MCF 10A (cell line): Measurements from ENCODE around the gene SPON1. TPM values are rescaled to one million over a fixed set of nuclear protein-coding genes. Genes with fewer than 3 reads are reported as not detected.

Experiments
- BruUV-seq: library from RNA; stranded (reverse); fragments of 400-500 nt; replicated peaks from 2 replicates; lab custom pipeline; 2021; lab: Mats Ljungman, UMichigan
- CTCF ChIA-PET: fragments of 300-600 bp; sonication (Branson Sonifier 250); formaldehyde crosslinking; extraction: SDS; loops from one replicate; lab custom pipeline; 2021; ENCODE audit warnings: antibody characterized with exemption, inconsistent platforms; lab: Yijun Ruan, JAX
- POLR2A ChIA-PET: fragments of 300-600, 350-650 bp; sonication (Branson Sonifier 250); formaldehyde crosslinking; extraction: SDS; loops from one replicate; lab custom pipeline; 2020; ENCODE audit warnings: antibody characterized with exemption, inconsistent platforms; lab: Yijun Ruan, JAX
- DNase-seq: peaks from one replicate; pipeline ENCODE4 v3.0.0-alpha.2; 2018; ENCODE audit not compliant: unreplicated experiment
- H3K27ac Mint-ChIP-seq: one replicate; pipeline ENCODE4 v1.8.0; 2022; ENCODE audit warnings: mild to moderate bottlenecking, low read depth, mixed read lengths; ENCODE audit not compliant: unreplicated experiment
- H3K27me3 Mint-ChIP-seq: one replicate; pipeline ENCODE4 v1.8.0; 2022; ENCODE audit warnings: mixed read lengths; ENCODE audit not compliant: insufficient read depth, unreplicated experiment
- H3K36me3 Mint-ChIP-seq: one replicate; pipeline ENCODE4 v1.8.0; 2022; ENCODE audit warnings: mild to moderate bottlenecking, moderate library complexity, mixed read lengths; ENCODE audit not compliant: insufficient read depth, unreplicated experiment
- H3K4me1 Mint-ChIP-seq: one replicate; pipeline ENCODE4 v1.8.0; 2022; ENCODE audit warnings: mixed read lengths; ENCODE audit not compliant: insufficient read depth, unreplicated experiment
- H3K4me3 Mint-ChIP-seq: one replicate; pipeline ENCODE4 v1.8.0; 2022; ENCODE audit warnings: mild to moderate bottlenecking, moderate library complexity, mixed read lengths; ENCODE audit not compliant: unreplicated experiment
- H3K9me3 Mint-ChIP-seq: one replicate; pipeline ENCODE4 v1.8.0; 2022; ENCODE audit warnings: mixed read lengths; ENCODE audit not compliant: unreplicated experiment
- intact Hi-C: fragments of 100-400 bp; cut with micrococcal nuclease; formaldehyde crosslinking; loops from 2 replicates; pipeline ENCODE4 v1.14.1; 2022
- total RNA-seq: library from RNA; stranded (reverse); gene quantifications from 2 replicates; pipeline ENCODE4 v1.2.3, GENCODE V29; 2022
- TF ChIP-seq, protein P1 (sequence below): fragments of 200-600 bp; IDR thresholded peaks from one replicate; pipeline ENCODE4 v1.8.0; 2022; ENCODE audit warnings: antibody characterized with exemption, mild to moderate bottlenecking; ENCODE audit not compliant: unreplicated experiment

SPON1 gene
- total RNA-seq, 1 experiment from 2014 or later = not detected

DNA sequence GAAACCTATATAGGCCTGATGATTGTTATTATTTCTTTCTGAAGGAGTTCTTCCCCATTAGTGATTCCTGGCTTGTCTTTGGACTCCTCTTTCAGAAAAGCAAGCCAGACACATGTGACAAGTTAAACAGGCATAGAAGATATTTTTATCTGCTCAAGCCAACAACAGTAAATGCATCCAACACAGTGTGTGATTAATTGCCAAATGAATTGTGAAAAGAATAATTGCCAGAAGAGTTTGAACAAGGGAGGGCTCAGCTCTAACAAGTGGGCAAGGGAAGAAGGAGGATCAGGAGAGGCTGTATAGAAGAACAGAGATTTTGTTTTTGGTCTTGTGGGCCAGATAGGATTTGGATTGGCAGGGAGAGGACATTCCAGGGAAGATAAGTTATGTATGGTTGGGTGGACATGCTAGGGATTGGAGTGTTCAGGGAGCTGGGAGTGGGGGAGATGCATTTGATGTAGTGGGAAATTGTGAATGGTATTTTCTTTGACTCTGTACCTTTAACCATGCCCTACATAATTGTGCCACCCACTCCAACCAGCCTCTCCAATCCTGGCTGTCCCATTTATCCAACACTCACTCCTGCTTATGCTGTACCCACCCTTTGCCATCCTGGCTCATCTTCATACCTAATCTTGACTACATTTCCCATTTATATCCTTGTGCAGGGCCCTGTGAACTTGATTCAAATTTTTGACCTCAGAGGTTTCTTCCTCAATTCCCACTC is 223.7 kb downstream of the SPON1 start:
- ChIA-PET CTCF (interaction anchor here (0.6 to 1.1 kb wide), 2 partner anchors 23 to 52 kb away, joined by 3 read pairs; no protein-coding TSS in a partner anchor), POLR2A (no interaction called here)
- intact Hi-C loops = no loop called here
- Mint-ChIP-seq H3K4me1 (no peaks in the 10 kb centered on the region), H3K27ac (no peak overlapping the region), H3K27me3 (peaks cover 42% of the 10 kb centered on the region), H3K9me3 (no peaks in the 10 kb centered on the region), H3K4me3 (no peak overlapping the region), H3K36me3 (no peaks in the 10 kb centered on the region)
- no TSS peak for BruUV-seq
- no peak for DNase-seq
- TF ChIP-seq, protein P1, sequence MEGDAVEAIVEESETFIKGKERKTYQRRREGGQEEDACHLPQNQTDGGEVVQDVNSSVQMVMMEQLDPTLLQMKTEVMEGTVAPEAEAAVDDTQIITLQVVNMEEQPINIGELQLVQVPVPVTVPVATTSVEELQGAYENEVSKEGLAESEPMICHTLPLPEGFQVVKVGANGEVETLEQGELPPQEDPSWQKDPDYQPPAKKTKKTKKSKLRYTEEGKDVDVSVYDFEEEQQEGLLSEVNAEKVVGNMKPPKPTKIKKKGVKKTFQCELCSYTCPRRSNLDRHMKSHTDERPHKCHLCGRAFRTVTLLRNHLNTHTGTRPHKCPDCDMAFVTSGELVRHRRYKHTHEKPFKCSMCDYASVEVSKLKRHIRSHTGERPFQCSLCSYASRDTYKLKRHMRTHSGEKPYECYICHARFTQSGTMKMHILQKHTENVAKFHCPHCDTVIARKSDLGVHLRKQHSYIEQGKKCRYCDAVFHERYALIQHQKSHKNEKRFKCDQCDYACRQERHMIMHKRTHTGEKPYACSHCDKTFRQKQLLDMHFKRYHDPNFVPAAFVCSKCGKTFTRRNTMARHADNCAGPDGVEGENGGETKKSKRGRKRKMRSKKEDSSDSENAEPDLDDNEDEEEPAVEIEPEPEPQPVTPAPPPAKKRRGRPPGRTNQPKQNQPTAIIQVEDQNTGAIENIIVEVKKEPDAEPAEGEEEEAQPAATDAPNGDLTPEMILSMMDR = no peak

DNA sequence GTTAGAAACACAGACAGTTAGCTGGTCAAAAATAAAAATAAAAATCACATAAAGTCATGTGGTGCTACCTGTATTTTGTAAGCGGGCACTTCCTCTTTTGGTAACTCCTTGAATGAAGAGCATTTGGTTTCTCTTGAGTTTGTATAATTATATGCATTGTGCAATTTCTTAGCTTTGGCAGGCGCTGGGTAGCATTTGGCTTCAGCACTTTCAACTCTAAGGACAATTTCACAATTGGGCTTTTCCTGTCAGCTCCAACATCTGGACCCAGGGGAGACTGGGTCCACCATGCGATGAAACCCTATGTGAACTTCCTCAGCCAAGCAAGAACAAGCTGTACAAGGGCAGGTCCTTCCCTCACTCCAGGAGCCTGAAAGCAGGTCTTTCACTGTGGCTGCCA is 227.4 kb downstream of the SPON1 start:
- intact Hi-C loops = no loop called here
- BruUV-seq = no TSS peak

DNA sequence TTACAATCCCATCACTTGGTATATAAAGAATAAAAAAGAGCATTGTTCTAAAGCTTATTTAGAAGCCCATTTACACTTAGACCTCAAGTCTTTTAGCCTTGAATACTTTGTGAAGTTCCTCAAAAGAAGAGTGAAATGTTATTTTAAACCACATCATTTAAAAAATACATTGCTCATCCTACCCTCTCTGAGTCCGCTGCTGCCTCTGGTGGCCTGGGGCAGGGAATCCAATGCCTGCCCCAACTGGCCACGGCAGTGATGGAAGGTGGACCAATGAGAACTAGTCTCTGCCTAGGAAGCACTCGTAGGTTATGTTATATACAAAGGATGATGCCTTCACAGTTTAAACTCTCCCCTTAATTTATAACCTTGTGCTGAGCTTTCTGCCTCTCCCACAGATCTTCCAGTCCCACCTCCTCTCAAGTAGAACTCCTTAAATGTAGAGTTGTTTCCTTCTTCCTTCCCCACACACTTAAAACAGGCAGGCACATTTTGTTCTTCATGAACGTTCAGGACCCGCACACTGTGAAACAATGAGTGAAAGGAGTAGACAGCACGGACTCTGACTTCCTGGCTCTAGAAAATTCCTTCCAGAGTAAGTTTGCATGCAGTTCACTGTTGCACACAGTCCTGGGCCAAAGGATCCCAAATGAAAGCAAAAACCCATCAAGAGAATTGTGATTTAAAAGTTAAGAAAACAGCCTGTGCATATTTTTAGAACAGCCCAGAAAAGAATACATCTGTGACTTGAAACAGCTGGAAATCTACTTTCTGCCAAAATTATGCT is 228.7 kb downstream of the SPON1 start:
- no peak for DNase-seq
- intact Hi-C loops = no loop called here
- ChIA-PET POLR2A (no interaction called here), CTCF (interaction anchor here (0.5 to 1.7 kb wide), 3 partner anchors 9 to 244 kb away, joined by 4 to 7 read pairs (median 5); no protein-coding TSS in a partner anchor)
- Mint-ChIP-seq H3K36me3 (no peaks in the 10 kb centered on the region), H3K4me3 (no peak overlapping the region), H3K9me3 (no peaks in the 10 kb centered on the region), H3K27ac (no peak overlapping the region), H3K4me1 (no peaks in the 10 kb centered on the region), H3K27me3 (peaks cover 26% of the 10 kb centered on the region)
- TF ChIP-seq, protein P1 = no peak
- no TSS peak for BruUV-seq

More for the DNA sequence above, 227.4 kb downstream of the SPON1 start:
- ChIA-PET POLR2A (no interaction called here), CTCF (interaction anchor here (1.0 to 1.7 kb wide), 3 partner anchors 10 to 243 kb away, joined by 4 to 7 read pairs (median 5); no protein-coding TSS in a partner anchor)
- Mint-ChIP-seq H3K27ac (no peak overlapping the region), H3K4me1 (no peaks in the 10 kb centered on the region), H3K9me3 (no peaks in the 10 kb centered on the region), H3K36me3 (no peaks in the 10 kb centered on the region), H3K27me3 (peaks cover 33% of the 10 kb centered on the region), H3K4me3 (no peak overlapping the region)
- TF ChIP-seq, protein P1 = no peak
- peak; percentile 76 for DNase-seq

GRCh38 chr11:14193644-14194043 is 231.1 kb downstream of the SPON1 start:
- Mint-ChIP-seq H3K4me3 (no peak overlapping the region), H3K27ac (no peak overlapping the region), H3K4me1 (no peaks in the 10 kb centered on the region), H3K36me3 (no peaks in the 10 kb centered on the region), H3K9me3 (no peaks in the 10 kb centered on the region), H3K27me3 (peaks cover 21% of the 10 kb centered on the region)
- ChIA-PET POLR2A (interaction anchor here (0.6 kb wide), 1 partner anchor 1178 kb away, joined by 3 read pairs; no protein-coding TSS in a partner anchor), CTCF (interaction anchor here (0.5 to 1.3 kb wide), 3 partner anchors 44 to 237 kb away, joined by 3 to 4 read pairs (median 3); no protein-coding TSS in a partner anchor)
- intact Hi-C loops = no loop called here
- TF ChIP-seq, protein P1 = no peak
- BruUV-seq = no TSS peak
- no peak for DNase-seq
